ENCODE measurements around the gene CXCL14.

GRCh38 chr5:135568246-135568645 lies 10.5 kb downstream of the CXCL14 start:
- TF ChIP-seq CTCF (conservative IDR thresholded peaks at IDR 0.05) (no peak), EZH2 (IDR thresholded peaks at IDR 0.05; ENCODE audit: low read depth) (no peak)

All from PC-9 (cell line).